Daoy (cell line): ENCODE measurements around the gene GSS. TPM values are rescaled to one million over a fixed set of nuclear protein-coding genes. Genes with fewer than 3 reads are reported as not detected.

Experiments
- DNase-seq: peaks from one replicate; pipeline ENCODE4 v3.0.0-alpha.2; 2015; ENCODE audit warnings: low read depth
- total RNA-seq: library from RNA; depleted of rRNA; stranded (reverse); fragments of >200 nt; shearing (Covaris generic); gene quantifications from 2 replicates; pipeline ENCODE4 v1.2.3, GENCODE V29; 2014

GSS gene
- total RNA-seq, 1 experiment from 2014 or later = 90.2 TPM

DNA sequence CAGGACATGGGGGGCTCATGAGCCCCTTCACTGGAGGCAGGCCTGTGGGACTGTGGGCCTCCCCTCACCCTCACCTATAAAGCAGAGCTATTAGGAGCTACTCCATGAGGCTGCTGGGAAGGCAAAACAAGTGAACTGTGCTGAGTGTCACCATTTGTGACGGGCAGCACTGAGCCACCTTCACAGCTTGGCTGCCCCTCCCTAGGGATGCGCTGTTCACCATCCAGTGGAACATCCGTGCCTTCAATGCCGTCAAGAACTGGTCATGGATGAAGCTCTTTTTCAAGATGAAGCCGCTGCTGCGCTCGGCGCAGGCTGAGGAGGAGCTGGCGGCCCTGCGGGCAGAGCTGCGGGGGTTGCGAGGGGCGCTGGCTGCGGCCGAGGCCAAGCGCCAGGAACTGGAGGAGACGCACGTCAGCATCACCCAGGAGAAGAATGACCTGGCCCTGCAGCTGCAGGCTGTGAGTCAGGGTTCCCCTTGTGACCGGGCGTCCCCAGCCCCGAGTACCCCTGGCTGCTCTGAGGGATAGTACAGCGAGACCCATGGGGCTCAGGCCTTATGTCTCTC is 38.4 kb upstream of the GSS start:
- DNase-seq = no peak

DNA sequence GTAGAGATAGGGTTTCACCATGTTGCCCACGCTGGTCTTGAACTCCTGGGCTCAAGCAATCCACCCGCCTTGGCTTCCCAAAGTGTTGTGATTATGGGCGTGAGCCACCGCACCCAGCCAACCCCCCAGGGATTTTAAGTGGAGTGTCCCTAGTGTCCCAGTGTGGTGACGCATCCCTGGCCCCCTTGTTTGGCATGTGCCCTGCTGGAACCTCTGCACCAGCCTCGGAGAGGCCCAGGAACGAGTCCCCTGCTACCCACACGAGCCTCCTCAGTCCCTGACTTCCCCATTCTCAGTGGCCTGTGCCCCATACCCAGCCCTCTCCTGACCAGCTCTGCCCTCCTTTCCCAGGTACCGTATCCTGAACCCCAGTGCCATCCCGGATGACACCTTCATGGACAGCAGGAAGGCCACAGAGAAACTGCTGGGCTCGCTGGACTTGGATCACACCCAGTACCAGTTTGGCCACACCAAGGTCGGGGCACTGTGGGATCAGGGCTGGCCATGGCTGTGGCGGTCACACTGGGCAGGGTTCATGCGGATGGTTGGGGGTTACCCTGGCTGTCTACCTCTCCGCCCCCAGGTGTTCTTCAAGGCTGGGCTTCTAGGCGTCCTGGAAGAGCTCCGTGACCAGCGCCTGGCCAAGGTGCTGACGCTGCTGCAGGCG is 37.3 kb upstream of the GSS start:
- DNase-seq = no peak

DNA sequence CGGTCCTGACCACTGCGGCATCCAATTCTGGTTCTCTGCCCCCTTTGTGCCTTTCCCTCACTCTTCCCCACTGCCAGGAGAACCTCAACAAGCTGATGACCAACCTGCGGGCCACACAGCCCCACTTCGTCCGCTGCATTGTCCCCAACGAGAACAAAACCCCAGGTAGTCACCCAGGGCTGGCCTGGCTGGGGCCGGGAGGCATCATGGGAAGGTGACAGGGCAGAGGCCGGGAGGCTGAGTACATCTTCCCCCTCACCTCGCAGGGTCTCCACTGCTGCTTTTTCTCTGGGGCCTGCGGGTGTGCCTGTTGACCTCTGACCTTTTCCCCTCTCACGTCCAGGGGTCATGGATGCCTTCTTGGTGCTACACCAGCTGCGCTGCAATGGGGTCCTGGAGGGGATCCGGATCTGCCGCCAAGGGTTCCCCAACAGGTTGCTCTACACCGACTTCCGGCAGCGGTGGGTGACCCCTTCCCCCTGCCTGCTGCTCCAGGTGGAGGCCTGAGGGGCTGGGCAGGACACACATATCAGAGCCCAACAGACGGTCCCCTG is 35.1 kb upstream of the GSS start:
- no peak for DNase-seq

DNA sequence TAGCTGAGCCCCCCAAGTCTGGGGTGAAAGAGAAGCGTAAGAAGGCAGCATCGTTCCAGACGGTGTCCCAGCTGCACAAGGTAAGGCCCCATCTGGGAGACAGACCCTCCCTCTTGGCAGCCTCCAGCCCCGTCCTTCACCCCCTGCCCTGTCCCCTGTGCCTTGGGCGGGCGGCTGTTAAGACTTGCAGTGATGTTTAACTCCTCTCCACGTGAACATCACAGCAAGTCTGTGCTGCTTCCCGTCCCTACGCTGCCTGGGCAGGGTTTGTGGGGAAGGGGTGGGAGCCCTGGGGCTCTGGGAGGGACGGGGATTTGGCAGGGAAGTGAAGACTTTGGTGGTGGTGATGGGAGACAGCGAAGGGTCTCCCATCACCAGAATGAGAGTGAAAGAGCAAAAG is 34.6 kb upstream of the GSS start:
- DNase-seq = no peak

DNA sequence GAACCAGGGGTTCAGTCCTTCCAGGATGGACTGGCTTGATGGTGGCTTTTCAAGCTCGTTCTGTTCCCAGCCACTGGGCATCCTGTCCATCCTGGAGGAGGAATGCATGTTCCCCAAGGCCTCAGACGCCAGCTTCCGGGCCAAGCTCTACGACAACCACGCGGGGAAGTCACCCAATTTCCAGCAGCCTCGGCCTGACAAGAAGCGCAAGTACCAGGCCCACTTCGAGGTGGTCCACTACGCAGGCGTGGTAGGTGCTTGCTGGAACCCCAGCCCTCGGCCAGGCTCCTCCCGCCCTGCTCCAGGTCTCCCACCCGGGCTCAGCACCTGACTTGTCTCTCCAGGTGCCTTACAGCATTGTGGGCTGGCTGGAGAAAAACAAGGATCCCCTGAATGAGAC is 34.1 kb upstream of the GSS start:
- no peak for DNase-seq

DNA sequence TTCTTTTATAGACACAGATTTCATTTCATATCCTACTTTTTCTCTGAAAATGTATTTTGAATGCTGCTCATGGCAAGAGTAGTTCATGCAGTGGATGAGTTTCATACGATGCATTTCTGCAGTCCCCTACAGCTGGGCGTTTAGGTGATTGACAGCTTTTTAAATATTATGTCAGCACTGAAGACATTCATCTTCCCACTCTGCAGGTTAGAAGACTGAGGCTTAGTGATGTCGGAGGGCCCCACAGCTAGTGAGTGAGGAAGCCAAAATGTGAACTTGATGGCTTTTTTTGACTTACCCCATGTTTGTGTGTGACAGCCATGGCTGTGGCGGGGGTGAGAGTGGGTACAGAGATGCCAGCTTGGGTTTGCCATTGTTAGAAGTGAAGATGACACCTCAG is 33.5 kb upstream of the GSS start:
- DNase-seq = no peak

DNA sequence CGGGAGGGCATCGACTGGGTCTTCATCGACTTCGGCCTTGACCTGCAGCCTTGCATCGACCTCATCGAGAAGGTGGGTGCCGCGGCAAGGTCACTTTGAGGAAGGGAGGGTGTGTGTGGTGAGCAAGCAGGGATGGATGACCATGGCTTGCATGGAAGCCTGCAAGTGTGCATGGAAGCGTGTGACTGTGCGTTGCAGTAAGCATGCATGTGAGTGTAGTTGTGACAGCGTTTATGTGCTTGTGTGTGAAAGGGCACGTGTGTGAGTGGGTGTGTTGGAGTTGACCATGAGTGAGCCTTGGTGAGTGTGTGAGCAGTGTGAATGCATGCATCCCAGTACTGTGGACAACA is 32.6 kb upstream of the GSS start:
- no peak for DNase-seq

DNA sequence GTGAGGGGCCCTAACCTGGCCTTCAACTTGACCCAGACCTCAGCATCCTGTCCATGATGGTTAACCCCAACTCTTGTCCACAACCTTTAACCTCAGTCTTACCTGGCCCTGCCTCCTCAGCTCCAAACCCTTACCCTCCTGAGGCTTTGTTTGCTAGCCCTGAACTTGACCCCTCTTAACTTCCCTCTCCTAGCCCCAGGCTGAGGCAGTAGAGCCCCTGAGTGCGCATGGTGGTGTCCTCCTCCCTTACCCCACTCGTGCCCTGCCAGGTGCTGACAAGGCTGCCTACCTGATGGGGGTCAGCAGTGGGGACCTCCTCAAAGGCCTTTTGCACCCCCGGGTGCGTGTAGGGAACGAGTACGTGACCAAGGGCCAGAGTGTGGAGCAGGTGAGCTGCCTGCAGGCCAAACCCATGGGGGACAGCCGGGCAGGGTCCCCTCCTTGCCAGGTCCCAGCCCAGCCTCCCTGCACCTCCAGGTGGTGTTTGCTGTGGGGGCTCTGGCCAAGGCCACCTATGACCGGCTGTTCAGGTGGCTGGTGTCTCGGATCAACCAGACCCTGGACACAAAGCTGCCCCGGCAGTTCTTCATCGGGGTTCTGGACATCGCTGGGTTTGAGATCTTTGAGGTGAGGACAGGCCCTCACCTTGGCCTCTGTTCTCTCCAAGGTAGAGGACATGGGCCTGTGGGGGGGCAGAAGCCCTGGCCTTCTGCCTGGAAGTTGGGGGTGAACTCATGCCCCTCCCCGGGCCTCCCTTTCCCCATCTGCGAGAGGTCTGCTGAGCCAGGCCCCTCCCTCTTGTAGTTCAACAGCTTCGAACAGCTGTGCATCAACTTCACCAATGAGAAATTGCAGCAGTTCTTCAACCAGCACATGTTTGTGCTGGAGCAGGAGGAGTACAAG is 31.9 kb upstream of the GSS start:
- DNase-seq = no peak

DNA sequence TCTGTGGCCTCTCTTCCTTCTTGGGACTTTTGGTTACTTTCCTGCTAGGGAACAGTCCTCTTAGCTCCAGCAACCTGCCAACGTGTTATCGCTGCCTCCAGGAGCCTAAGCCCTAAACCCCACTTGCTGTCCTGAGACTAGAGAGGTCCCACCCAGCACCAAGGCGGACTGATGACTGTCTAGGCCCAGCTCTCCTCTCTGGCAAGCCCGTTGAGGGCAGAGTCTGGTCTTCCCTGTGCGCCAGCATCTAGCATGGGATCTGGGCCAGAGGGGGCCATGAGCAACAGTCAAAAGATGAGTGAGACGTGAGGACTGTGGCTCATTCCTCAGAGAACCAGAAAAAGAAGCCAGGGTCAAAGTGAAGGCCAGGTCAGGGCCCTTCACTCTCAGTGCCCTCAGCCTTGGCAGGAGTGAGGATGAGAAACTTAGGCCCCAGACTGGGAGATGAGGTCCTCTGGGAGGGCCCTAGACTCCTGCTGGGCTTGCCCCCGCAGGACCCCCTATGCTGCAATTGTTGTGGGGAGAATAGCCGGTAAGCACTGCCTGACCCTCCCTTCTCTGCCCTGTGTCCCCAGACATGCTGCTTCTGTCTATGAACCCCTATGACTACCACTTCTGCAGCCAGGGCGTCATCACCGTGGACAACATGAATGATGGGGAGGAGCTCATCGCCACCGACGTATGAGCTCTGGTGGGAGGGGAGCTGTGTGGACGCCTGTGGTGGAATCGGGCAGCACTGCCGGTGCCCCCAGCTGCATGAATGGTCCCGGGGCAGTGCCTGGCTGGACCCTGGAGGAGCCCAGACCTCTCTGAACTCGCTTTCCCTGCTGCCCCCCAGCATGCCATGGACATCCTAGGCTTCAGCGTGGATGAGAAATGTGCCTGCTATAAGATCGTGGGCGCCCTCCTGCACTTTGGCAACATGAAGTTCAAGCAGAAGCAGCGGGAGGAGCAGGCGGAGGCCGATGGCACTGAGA is 31.0 kb upstream of the GSS start:
- no peak for DNase-seq

DNA sequence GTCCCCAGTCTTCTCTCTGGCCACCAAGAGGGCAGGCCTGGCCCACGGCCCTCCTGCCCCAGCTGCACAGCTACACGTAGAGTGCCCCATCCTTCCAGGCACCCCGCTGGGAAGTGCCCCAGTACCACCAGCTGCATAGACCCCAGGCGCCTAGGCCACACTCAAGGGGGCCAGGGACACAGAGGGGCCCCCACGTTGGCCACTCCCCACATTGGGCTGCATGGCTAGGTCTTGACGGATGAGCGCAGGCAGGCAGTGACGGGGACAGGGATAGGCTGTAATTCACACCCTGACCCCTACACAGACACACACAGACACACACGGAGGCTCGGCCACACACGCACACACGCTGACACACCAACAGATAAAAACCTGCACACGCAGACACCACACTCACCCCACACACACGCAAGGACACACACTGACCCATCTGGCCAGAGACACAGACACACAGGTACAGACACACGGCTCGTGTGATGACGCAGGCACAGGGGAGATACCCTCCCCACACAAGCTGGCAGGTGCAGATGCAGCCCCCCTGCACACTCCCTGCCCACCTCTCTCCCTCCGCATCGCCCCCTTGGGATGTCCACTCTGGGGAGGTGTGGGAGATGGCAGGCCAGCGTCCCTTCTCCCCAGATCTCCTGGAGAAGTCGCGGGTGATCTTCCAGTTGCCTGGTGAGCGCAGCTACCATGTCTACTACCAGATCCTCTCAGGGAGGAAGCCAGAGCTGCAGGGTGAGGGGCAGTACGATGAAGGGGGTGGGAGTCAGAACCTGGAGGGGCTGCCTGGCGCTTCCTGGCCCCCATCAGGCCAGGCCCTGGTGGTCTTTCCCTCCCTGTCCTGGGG is 30.1 kb upstream of the GSS start:
- DNase-seq = no peak

DNA sequence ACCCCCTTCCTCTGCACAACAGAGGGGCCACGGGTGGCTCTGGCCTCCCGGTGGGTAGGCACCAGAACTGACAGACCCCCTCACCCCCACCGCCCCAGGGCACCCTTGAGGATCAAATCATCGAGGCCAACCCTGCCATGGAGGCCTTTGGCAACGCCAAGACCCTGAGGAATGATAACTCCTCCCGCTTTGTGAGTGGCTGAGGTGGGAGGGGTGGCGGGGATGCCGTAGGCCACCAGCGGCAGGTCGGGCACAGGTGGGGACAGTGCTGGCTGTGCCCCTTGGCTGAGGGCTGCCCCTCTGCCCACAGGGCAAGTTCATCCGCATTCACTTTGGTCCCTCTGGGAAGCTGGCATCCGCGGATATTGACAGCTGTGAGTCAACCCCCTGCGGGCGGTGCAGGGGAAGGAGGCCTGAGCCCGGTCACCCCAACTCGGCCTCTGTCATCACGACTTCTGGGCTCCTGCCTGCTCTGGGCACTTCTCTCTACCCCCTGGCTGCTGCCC is 29.2 kb upstream of the GSS start:
- no peak for DNase-seq

DNA sequence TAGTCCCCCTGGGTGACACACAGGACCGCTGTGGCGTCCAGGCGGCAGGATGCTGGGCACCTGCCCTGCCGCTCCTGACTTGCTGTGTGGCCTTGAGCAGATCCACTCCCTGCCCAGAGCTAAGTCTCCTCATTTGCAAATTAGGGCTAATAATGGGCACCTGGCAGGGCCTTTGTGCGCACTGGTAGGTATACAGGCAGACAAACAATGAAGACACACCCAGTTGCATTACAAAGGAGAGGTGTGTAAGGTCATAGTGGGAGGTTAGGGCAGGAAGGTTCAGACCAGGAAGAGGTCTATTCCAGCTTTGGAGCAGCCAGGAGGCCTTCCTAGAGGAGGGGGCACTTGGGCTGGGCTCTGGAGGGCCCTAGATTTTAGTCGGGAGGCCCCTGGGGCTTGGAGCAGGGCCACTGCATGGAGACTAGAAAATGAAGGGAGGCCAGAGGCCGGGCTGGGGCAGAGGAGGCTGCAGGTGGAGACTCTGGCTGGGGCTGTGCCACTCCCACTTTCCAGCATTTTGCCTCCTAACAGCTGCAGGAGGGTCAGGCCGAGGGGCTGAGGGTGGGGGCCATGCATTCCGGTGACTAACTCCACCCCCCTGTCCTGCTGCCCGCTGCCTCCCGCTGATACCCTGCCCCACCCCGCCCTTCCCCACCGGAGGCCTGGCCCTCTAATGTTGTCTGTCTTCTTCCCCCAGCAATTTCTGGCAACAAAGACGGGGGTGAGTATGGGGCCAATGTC is 28.6 kb upstream of the GSS start:
- DNase-seq = no peak

DNA sequence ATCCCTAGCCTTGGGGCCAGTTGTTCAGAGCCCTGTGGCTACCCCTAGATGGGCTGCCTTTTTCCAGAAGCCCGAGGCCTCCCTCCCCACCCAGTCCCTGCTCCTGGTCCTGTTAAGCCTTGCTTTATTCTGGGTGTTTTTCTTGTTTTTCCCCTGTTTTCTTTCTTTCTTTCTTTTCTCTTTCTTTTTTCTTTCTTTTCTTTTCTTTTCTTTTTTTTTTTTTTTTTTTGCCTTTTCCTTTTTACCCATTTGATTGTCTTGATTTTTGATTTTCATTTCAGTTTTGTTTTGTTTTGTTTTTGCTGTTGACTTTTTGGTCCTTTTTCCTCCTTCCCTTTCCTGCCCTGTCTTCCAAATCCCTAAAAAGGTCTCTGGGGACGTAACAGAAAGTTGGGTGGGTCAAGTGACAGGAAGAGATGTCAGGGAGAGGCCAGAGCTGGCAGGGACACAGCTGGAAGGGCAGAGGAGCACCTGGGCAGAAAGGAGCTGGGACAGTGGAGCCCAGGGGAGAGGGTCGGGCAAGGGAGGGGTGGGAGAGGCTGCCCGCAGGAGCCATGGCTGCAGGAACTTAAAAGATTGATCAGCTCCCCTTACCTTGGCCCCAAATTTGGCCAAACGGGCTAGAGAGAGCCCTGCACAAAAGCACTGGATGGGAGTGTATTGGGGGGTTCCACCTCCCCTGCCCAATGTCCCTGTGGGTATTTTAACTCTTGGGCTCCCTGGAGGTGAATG is 27.6 kb upstream of the GSS start:
- DNase-seq = no peak

DNA sequence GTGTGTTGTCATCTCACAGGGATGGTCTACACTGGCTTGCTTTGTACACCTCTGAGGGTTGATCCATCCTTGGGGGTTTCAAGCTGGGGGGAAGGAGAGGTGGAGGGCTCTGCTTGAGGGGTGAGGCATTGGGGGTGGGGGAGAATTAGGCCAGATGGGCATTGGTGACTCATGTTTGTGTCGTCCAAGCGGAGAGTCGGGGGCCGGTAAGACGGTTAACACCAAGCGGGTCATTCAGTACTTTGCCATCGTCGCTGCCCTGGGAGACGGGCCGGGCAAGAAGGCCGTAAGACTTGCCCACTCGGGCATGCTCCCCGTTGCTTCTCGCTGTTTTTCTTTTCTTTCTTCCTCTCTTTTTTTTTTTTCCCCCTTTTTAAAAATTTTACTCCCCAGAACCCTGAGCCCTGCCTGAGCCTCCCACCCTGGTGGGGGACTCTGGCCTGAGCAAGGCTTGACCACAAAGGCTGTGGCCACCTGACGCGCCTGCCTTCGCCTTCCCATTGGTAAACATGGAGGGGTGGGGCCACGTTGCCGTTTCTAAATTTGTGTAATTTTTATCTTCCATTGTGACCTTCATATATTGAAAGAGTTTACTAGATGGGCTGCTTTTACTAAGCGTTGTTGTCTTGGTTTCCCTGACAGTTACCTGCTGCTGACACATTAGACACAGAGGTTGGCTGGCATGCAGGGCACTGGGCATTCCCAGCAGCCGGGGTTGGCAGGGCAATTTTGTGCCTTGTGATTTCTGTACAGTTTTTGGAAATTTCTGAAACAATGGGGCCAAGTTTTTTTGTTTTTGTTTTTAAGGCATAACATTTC is 26.9 kb upstream of the GSS start:
- no peak for DNase-seq

DNA sequence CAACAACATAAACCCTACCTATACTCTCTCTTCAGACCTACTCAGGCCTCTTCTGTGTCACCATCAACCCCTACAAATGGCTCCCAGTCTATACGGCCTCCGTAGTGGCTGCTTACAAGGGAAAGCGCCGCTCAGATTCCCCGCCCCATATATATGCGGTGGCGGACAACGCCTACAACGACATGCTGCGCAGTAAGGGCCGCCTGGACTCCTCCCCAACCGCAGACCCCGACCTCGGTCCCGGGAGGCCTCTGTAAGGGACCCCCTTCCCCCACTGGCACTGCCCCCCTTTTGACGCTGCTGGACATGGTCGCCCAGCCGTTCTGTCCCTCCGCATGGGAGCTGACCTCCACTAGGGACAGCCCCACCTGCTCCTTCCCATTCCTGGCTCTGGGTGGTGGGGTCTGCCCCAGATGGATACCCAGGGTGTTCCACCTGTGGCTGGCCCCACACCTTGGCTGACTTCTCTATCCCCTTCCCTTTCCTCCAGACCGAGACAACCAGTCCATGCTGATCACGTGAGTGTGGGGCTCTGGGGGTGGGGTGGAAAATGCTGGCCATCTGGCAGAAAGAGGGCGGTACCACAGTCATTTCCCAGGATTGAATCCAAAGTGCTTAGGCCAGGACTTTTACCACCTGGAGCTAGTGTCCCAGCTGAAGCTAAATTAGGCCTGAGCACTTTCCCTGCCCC is 25.1 kb upstream of the GSS start:
- no peak for DNase-seq

DNA sequence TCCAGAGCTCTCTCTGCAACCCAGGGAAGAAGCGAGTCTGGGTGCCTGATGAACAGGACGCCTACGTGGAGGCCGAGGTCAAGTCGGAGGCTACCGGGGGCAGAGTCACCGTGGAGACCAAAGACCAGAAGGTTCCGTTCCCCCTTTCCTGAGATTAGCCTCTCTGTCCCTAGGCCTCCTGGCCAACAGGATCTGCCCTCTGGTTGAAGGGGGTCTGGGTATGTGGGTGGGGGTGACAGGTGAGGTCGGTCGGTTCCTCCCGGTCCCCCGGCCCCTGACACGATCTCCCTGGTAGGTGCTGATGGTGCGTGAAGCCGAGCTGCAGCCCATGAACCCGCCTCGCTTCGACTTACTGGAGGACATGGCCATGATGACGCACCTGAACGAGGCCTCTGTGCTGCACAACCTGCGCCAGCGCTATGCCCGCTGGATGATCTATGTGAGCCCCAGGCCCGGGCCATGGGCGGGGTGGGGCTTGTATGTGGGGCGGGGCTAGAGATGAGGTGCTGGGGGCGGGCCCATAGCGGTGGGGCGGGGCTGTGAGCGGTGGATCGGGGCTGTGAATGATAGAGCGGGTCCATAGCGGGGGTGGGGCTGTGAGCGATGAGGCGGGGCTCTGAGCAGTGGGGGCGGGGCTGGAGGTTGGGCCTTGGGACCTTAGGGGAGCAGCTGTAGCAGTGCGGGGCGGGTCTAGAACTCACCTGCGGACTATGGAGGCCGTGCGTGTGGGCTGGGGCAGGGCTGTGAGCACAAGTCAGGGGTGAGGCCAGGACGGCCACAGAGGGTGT is 24.0 kb upstream of the GSS start:
- no peak for DNase-seq
